GM23338 (cell line): Measurements from ENCODE around the gene KAZN. TPM values are rescaled to one million over a fixed set of nuclear protein-coding genes. Genes with fewer than 3 reads are reported as not detected.

Source experiments
- ATAC-seq: fragments of 200-7000 bp; cut with Tn5 transposase; 3 replicates; pipeline ENCODE4 v1.9.1; 2020
- DNase-seq: peaks from one replicate; pipeline ENCODE4 v3.0.0-alpha.2; 2015; ENCODE audit warnings: low spot score
- H2AFZ ChIP-seq: fragments of 200-600 bp; sonication (generic); 2 replicates; pipeline ENCODE4 v1.8.0; 2016; ENCODE audit warnings: antibody characterized with exemption, mild to moderate bottlenecking, moderate library complexity
- H3F3A ChIP-seq: fragments of 200-600 bp; sonication (generic); replicated peaks from 2 replicates; pipeline ENCODE4 v1.8.0; 2017; ENCODE audit warnings: antibody characterized with exemption, mixed run types, low read depth
- H3K27ac ChIP-seq: fragments of 200-600 bp; sonication (generic); 2 replicates; pipeline ENCODE4 v1.6.1; 2016; ENCODE audit warnings: low read depth
- H3K27me3 ChIP-seq: fragments of 200-600 bp; sonication (generic); 2 replicates; pipeline ENCODE4 v1.8.0; 2016; ENCODE audit warnings: mild to moderate bottlenecking, mixed run types, moderate library complexity; ENCODE audit not compliant: insufficient read depth
- H3K36me3 ChIP-seq: fragments of 200-600 bp; sonication (generic); 2 replicates; pipeline ENCODE4 v1.8.0; 2016; ENCODE audit warnings: mild to moderate bottlenecking; ENCODE audit not compliant: insufficient read depth
- H3K4me1 ChIP-seq: fragments of 200-600 bp; sonication (generic); 2 replicates; pipeline ENCODE4 v1.8.0; 2016; ENCODE audit warnings: mild to moderate bottlenecking, moderate library complexity; ENCODE audit not compliant: insufficient read depth
- H3K4me2 ChIP-seq: fragments of 200-600 bp; sonication (generic); 2 replicates; pipeline ENCODE4 v1.7.1; 2017; ENCODE audit warnings: mixed run types
- H3K4me3 ChIP-seq: fragments of 200-600 bp; sonication (generic); 2 replicates; pipeline ENCODE4 v1.6.1; 2016; ENCODE audit warnings: mixed run types
- H3K79me2 ChIP-seq: fragments of 200-600 bp; sonication (generic); replicated peaks from 2 replicates; pipeline ENCODE4 v1.8.0; 2017; ENCODE audit warnings: mild to moderate bottlenecking; ENCODE audit not compliant: insufficient read depth
- H3K9me2 ChIP-seq: fragments of 200-600 bp; sonication (generic); 2 replicates; pipeline ENCODE4 v1.8.0; 2017; ENCODE audit not compliant: insufficient read depth
- H4K20me1 ChIP-seq: fragments of 200-600 bp; sonication (generic); replicated peaks from 2 replicates; pipeline ENCODE4 v1.8.0; 2017; ENCODE audit warnings: mild to moderate bottlenecking; ENCODE audit not compliant: insufficient read depth
- H3K27ac Mint-ChIP-seq: 2 replicates; pipeline ENCODE4 v1.8.0; 2020; ENCODE audit warnings: inconsistent platforms, mild to moderate bottlenecking, moderate library complexity, mixed read lengths
- H3K27me3 Mint-ChIP-seq: 3 replicates; pipeline ENCODE4 v1.8.0; 2022; ENCODE audit warnings: low read depth, mild to moderate bottlenecking, moderate library complexity, mixed read lengths, inconsistent platforms; ENCODE audit not compliant: insufficient read depth, poor library complexity
- H3K36me3 Mint-ChIP-seq: 3 replicates; pipeline ENCODE4 v1.8.0; 2021; ENCODE audit warnings: low read depth, mild to moderate bottlenecking, inconsistent platforms, moderate library complexity, mixed read lengths
- H3K4me1 Mint-ChIP-seq: 3 replicates; pipeline ENCODE4 v1.8.0; 2020; ENCODE audit warnings: mild to moderate bottlenecking, inconsistent platforms, mixed read lengths
- H3K4me3 Mint-ChIP-seq: 3 replicates; pipeline ENCODE4 v1.8.0; 2021; ENCODE audit warnings: moderate library complexity, mild to moderate bottlenecking, inconsistent platforms, mixed read lengths
- H3K9me3 Mint-ChIP-seq: 3 replicates; pipeline ENCODE4 v1.8.0; 2020; ENCODE audit warnings: moderate library complexity, mild to moderate bottlenecking, inconsistent platforms, mixed read lengths
- CTCF ChIP-seq, 2 experiments: fragments of 200-600 bp in 1 of 2; sonication (generic) in 1 of 2; conservative IDR thresholded peaks; 2 replicates each; pipeline versions ENCODE4 v1.5.1 to v1.6.1; 2016 to 2017; ENCODE audit warnings: antibody characterized with exemption in 2 of 2, low read depth in 2 of 2, mild to moderate bottlenecking in 2 of 2, moderate library complexity in 1 of 2
- ETS1 ChIP-seq: IDR thresholded peaks from 2 replicates; pipeline ENCODE4 v1.6.1; 2016; ENCODE audit warnings: antibody characterized with exemption
- NANOG ChIP-seq: IDR thresholded peaks from 2 replicates; pipeline ENCODE4 v1.6.1; 2016; ENCODE audit warnings: antibody characterized with exemption, borderline replicate concordance
- POLR2AphosphoS5 ChIP-seq: IDR thresholded peaks from 2 replicates; pipeline ENCODE4 v1.6.1; 2016; ENCODE audit warnings: antibody characterized with exemption, low read depth
- STAT1 ChIP-seq: IDR thresholded peaks from one replicate; pipeline ENCODE4 v1.6.1; 2016; ENCODE audit warnings: antibody characterized with exemption; ENCODE audit not compliant: unreplicated experiment
- ZNF114 ChIP-seq: fragments of 250-450 bp; sonication (Bioruptor Pico); IDR thresholded peaks from 2 replicates; pipeline ENCODE4 v1.5.0; 2020; ENCODE audit warnings: mild to moderate bottlenecking, moderate library complexity
- ZNF462 ChIP-seq: fragments of 250-450 bp; sonication (Bioruptor Pico); IDR thresholded peaks from 2 replicates; pipeline ENCODE4 v1.5.0; 2020; ENCODE audit warnings: mild to moderate bottlenecking, moderate library complexity
- polyA plus RNA-seq: library from polyadenylated mRNA; unstranded; fragments of >200 nt; fragmentation: Nextera tagmentation; extraction: Ambion mirVana; gene quantifications from 2 replicates; pipeline ENCODE4 v1.2.1, GENCODE V29; 2016
- total RNA-seq: library from RNA; depleted of rRNA; stranded (reverse); fragments of >200 nt; shearing (Covaris generic); gene quantifications from 2 replicates; pipeline ENCODE4 v1.2.3, GENCODE V29; 2014
- TF ChIP-seq, protein P1 (sequence below): IDR thresholded peaks from one replicate; pipeline ENCODE4 v1.6.1; 2018; ENCODE audit warnings: antibody characterized with exemption; ENCODE audit not compliant: unreplicated experiment

KAZN gene
- total and polyA plus RNA-seq, 2 experiments from 2014 or later, result 9.9 to 15.0 TPM

DNA sequence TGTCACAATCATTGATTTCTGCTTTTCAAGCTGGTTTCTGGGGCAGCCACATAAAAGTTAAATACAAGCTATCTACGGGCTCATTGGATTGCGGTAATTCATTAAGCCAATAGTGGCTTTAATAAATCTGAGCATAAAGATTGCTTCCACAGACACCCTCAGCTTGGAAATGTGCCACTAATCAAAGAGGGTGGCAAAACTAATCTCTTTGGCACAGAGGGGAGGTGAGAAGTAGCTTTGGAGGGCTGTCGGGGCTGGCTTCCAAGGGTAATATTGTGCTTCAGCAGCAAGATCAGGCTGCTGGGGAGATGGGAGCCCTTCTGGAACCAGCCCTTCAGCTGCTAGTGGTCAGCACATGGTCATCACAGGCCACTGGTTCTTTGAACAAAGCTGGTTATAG, 21.2 kb upstream of the KAZN start:
- H3K4me2 ChIP-seq, result no peak overlapping the region

More for the DNA sequence above, 21.2 kb upstream of the KAZN start:
- Mint-ChIP-seq H3K4me3 (no peak overlapping the region), H3K27ac (no peak overlapping the region), H3K4me1 (no peaks in the 10 kb centered on the region), H3K27me3 (peaks cover 2% of the 10 kb centered on the region), H3K9me3 (peaks cover 6% of the 10 kb centered on the region; the same call in 2 of the 3 replicates), H3K36me3 (no peaks in the 10 kb centered on the region)
- Histone ChIP-seq H3K79me2 (no peaks in the 10 kb centered on the region), H3K9me2 (0 out of 2 replicates have a peak, but pooled peaks cover 6% of the 10 kb centered on the region), H4K20me1 (no peaks in the 10 kb centered on the region), H3K4me1 (no peaks in the 10 kb centered on the region), H3K27me3 (no peaks in the 10 kb centered on the region), H3K36me3 (no peaks in the 10 kb centered on the region), H3F3A (no peaks in the 10 kb centered on the region), H3K4me3 (no peak overlapping the region), H2AFZ (no peak overlapping the region), H3K27ac (no peak overlapping the region)
- no peak for DNase-seq
- ATAC-seq, result no peak
- TF ChIP-seq, protein P1, sequence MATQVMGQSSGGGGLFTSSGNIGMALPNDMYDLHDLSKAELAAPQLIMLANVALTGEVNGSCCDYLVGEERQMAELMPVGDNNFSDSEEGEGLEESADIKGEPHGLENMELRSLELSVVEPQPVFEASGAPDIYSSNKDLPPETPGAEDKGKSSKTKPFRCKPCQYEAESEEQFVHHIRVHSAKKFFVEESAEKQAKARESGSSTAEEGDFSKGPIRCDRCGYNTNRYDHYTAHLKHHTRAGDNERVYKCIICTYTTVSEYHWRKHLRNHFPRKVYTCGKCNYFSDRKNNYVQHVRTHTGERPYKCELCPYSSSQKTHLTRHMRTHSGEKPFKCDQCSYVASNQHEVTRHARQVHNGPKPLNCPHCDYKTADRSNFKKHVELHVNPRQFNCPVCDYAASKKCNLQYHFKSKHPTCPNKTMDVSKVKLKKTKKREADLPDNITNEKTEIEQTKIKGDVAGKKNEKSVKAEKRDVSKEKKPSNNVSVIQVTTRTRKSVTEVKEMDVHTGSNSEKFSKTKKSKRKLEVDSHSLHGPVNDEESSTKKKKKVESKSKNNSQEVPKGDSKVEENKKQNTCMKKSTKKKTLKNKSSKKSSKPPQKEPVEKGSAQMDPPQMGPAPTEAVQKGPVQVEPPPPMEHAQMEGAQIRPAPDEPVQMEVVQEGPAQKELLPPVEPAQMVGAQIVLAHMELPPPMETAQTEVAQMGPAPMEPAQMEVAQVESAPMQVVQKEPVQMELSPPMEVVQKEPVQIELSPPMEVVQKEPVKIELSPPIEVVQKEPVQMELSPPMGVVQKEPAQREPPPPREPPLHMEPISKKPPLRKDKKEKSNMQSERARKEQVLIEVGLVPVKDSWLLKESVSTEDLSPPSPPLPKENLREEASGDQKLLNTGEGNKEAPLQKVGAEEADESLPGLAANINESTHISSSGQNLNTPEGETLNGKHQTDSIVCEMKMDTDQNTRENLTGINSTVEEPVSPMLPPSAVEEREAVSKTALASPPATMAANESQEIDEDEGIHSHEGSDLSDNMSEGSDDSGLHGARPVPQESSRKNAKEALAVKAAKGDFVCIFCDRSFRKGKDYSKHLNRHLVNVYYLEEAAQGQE, result no peak
- TF ChIP-seq CTCF (conservative IDR thresholded peaks at IDR 0.05; ENCODE audit: low read depth in 2 of 2), result no peak
- TF ChIP-seq ZNF114 (CRISPR knock-in tag), result no peak
- no peak for TF ChIP-seq STAT1
- TF ChIP-seq ZNF462 (CRISPR knock-in tag), result no peak
- TF ChIP-seq POLR2AphosphoS5, result no peak
- TF ChIP-seq NANOG, result no peak
- TF ChIP-seq ETS1, result no peak
